Natural killer cell (primary cell): ENCODE measurements around the gene GNG12. TPM values are rescaled to one million over a fixed set of nuclear protein-coding genes. Genes with fewer than 3 reads are reported as not detected.

Source experiments
- ATAC-seq, 3 donors: fragments of 150-1000 bp in 2 of 3; fragments of 200-7000 bp in 1 of 3; cut with Tn5 transposase; 1 replicate in 1 of 3; 2 replicates in 2 of 3; pipeline ENCODE4 v1.10.0; 2021; ENCODE audit warnings: mild to moderate bottlenecking in 2 of 3, moderate library complexity in 2 of 3
- DNase-seq, 2 donors: peaks; one replicate each; pipeline versions ENCODE4 v3.0.0 to v3.0.0-alpha.2; 2013 to 2021; ENCODE audit warnings: mixed read lengths in 1 of 2
- H3K27ac ChIP-seq: one replicate; pipeline ENCODE4 v1.5.1; 2013; ENCODE audit warnings: mild to moderate bottlenecking, low read length
- H3K27me3 ChIP-seq: one replicate; pipeline ENCODE4 v1.6.1; 2013; ENCODE audit warnings: low read length; ENCODE audit not compliant: control insufficient read depth, insufficient read depth
- H3K36me3 ChIP-seq: one replicate; pipeline ENCODE4 v1.6.1; 2013; ENCODE audit warnings: low read length; ENCODE audit not compliant: control insufficient read depth, insufficient read depth
- H3K4me1 ChIP-seq: one replicate; pipeline ENCODE4 v1.6.1; 2013; ENCODE audit warnings: low read length; ENCODE audit not compliant: control insufficient read depth, insufficient read depth
- H3K4me3 ChIP-seq: one replicate; pipeline ENCODE4 v1.5.1; 2013; ENCODE audit warnings: low read length
- H3K9me3 ChIP-seq: one replicate; pipeline ENCODE4 v1.6.1; 2013; ENCODE audit warnings: low read length; ENCODE audit not compliant: control insufficient read depth, insufficient read depth
- H3K27ac Mint-ChIP-seq, 2 donors: one replicate each; pipeline ENCODE4 v1.8.0; 2022; ENCODE audit warnings: mild to moderate bottlenecking in 2 of 2, mixed read lengths in 2 of 2, moderate library complexity in 1 of 2
- H3K27me3 Mint-ChIP-seq, 2 donors: one replicate each; pipeline ENCODE4 v1.8.0; 2022; ENCODE audit warnings: low read depth in 2 of 2, mixed read lengths in 2 of 2
- H3K36me3 Mint-ChIP-seq: one replicate; pipeline ENCODE4 v1.8.0; 2022; ENCODE audit warnings: mixed read lengths
- H3K4me1 Mint-ChIP-seq, 2 donors: one replicate each; pipeline ENCODE4 v1.8.0; 2022; ENCODE audit warnings: mixed read lengths in 2 of 2
- H3K4me3 Mint-ChIP-seq: one replicate; pipeline ENCODE4 v1.8.0; 2022; ENCODE audit warnings: mild to moderate bottlenecking, moderate library complexity, mixed read lengths
- H3K9me3 Mint-ChIP-seq, 2 donors: one replicate each; pipeline ENCODE4 v1.8.0; 2022; ENCODE audit warnings: mixed read lengths in 2 of 2
- CTCF ChIP-seq: fragments of 200-600 bp; IDR thresholded peaks from one replicate; pipeline ENCODE4 v1.8.0; 2022; ENCODE audit warnings: antibody characterized with exemption
- WGBS: methylation state at CpG from one replicate; pipeline ENCODE4 v1.1.7; 2013; ENCODE audit warnings: missing lambda C conversion rate; ENCODE audit not compliant: insufficient coverage; 5-methylcytosine and 5-hydroxymethylcytosine counted together
- intact Hi-C: fragments of 100-400 bp; cut with micrococcal nuclease; formaldehyde crosslinking; loops from one replicate; pipeline ENCODE4 v1.14.2; 2022
- total RNA-seq, 4 donors: library from RNA; stranded (reverse); fragments of 120-200 nt in 1 of 4; gene quantifications; one replicate each; pipeline versions ENCODE4 v1.2.3 to v1.2.4, GENCODE V29; 2013 to 2022

GNG12 gene
- total RNA-seq, 3 donors from 2014 or later (not counting 1 experiment from before 2014, with no cell fraction given), result not detected

GRCh38 chr1:67749263-67749843 is 83.9 kb downstream of the GNG12 start:
- H3K27ac Mint-ChIP-seq, result no peak overlapping the region
- intact Hi-C loops, result no loop called here
- ATAC-seq (no peak), DNase-seq (no peak)
- TF ChIP-seq CTCF, result no peak
- no peaks in the 10 kb centered on the region for H3K9me3 ChIP-seq
- no peak overlapping the region for H3K4me3 Mint-ChIP-seq
- 86% methylated on average over 5 of the region's 5 CpGs for WGBS
- no peak overlapping the region for H3K4me3 ChIP-seq
- H3K9me3 Mint-ChIP-seq, result no peaks in the 10 kb centered on the region
- H3K4me1 Mint-ChIP-seq, result peaks cover 0 to 3% of the 10 kb centered on the region in 2 donors
- H3K36me3 ChIP-seq, result no peaks in the 10 kb centered on the region
- H3K27ac ChIP-seq, result no peak overlapping the region
- H3K36me3 Mint-ChIP-seq, result no peaks in the 10 kb centered on the region
- H3K27me3 ChIP-seq, result no peaks in the 10 kb centered on the region
- H3K4me1 ChIP-seq, result no peaks in the 10 kb centered on the region
- peaks cover 12 to 39% of the 10 kb centered on the region in 2 donors for H3K27me3 Mint-ChIP-seq

- H3K27me3 ChIP-seq, result no peaks in the 10 kb centered on the region
- ATAC-seq, result no peak
Measured at GRCh38 chr1:67748630-67749029, 84.6 kb downstream of the GNG12 start.

GRCh38 chr1:67747671-67748546 is 85.4 kb downstream of the GNG12 start:
- H3K4me3 Mint-ChIP-seq, result no peak overlapping the region
- no peak for TF ChIP-seq CTCF
- intact Hi-C loops, result no loop called here
- WGBS, result 75% methylated on average over 4 of the region's 4 CpGs
- H3K27me3 Mint-ChIP-seq, result peaks cover 12 to 39% of the 10 kb centered on the region in 2 donors
- H3K4me1 Mint-ChIP-seq, result no peaks in the 10 kb centered on the region
- no peak overlapping the region for H3K27ac Mint-ChIP-seq
- ATAC-seq, result no peak
- H3K27ac ChIP-seq, result no peak overlapping the region
- no peaks in the 10 kb centered on the region for H3K4me1 ChIP-seq
- H3K9me3 ChIP-seq, result no peaks in the 10 kb centered on the region
- DNase-seq, result no peak
- no peaks in the 10 kb centered on the region for H3K9me3 Mint-ChIP-seq
- H3K27me3 ChIP-seq, result no peaks in the 10 kb centered on the region
- H3K36me3 ChIP-seq, result no peaks in the 10 kb centered on the region
- no peaks in the 10 kb centered on the region for H3K36me3 Mint-ChIP-seq
- no peak overlapping the region for H3K4me3 ChIP-seq

More at GRCh38 chr1:67748630-67749029, 84.6 kb downstream of the GNG12 start:
- H3K4me3 ChIP-seq, result no peak overlapping the region
- peaks cover 12 to 39% of the 10 kb centered on the region in 2 donors for H3K27me3 Mint-ChIP-seq
- no peak overlapping the region for H3K27ac Mint-ChIP-seq
- DNase-seq, result no peak
- H3K9me3 Mint-ChIP-seq, result no peaks in the 10 kb centered on the region
- no peaks in the 10 kb centered on the region for H3K36me3 ChIP-seq
- H3K4me1 Mint-ChIP-seq, result no peaks in the 10 kb centered on the region
- WGBS, result 23% methylated on average over 2 of the region's 2 CpGs
- no peaks in the 10 kb centered on the region for H3K4me1 ChIP-seq
- H3K36me3 Mint-ChIP-seq, result no peaks in the 10 kb centered on the region
- H3K27ac ChIP-seq, result no peak overlapping the region
- TF ChIP-seq CTCF, result no peak
- H3K4me3 Mint-ChIP-seq, result no peak overlapping the region
- intact Hi-C loops, result no loop called here
- H3K9me3 ChIP-seq, result no peaks in the 10 kb centered on the region
